ENCODE data around the gene RALGAPA2.

DNA sequence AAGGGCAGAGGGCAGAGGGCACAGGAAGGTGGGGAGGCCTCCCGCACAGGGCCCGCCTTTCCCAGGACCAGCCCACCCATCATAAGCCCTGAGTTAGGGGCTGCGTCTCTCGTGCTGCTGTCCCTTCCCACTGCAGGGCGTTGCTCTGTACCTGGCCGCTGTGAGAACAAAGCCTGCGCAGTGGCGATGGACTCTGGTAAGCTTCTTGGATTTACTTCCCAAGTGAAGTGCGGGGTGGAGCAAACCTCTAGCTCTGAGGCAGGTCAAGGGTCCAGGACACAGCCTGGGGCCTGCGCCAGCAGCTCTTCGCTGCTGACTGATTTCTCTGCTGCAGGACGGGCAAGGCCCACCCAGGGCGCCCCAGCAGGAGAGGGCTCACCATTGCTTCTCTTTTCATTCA is 320.7 kb downstream of the RALGAPA2 start:
- TF ChIP-seq EZH2 (IDR thresholded peaks at IDR 0.05; ENCODE audit: insufficient read depth, poor library complexity, severe bottlenecking) (no peak), EZH2phosphoT487 (IDR thresholded peaks at IDR 0.05; ENCODE audit: insufficient read depth, low read depth) (no peak)

All from GM23248 (cell line).